Hippocampal formation (tissue), 2 donors: ENCODE measurements around the gene ABLIM2.

Experiments used
- DNase-seq, 2 donors: peaks; one replicate each; lab custom pipeline; 2025; lab: John Stamatoyannopoulos, UW

The ABLIM2 gene

GRCh38 chr4:8175686-8176085 lies 17.1 kb upstream of the ABLIM2 start:
- DNase-seq: no peak

GRCh38 chr4:8174970-8175369 lies 16.4 kb upstream of the ABLIM2 start:
- no peak for DNase-seq

DNA sequence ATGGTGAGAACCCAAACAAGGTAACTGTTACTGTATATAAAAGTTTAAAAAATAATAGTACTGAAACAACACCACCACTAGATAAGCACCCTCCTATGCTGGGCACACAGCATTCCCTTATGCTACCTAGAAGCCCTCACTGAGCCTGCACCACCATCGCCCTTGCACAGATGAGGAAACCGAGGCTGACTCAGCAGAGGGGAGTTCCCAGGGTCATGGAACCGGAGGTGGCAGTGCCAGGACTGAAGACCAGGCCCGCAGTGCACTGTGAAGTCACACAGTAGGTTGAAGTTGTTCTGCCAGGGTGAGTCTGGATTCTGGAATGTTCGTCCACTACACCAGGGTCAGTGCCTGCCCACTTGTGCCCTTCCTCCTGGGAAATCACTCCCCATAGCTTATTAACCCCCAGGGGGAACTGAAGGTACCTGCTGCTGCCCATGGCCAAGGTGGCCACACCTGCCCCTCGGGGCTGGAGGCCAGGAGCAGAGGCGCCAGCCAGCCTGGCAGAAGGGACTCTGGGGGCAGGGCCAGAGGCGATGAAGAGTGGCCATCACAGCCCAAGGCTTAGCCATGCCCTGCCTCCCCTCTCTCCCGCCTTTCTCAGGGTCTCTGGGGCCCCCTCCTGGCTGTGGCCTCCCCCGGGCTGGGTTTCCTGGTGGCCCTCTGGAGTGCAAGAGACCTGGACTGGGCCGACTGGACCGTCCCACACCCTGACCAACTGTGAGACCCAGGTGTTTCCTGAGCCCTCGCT lies 15.1 kb upstream of the ABLIM2 start:
- DNase-seq: no peak

GRCh38 chr4:8171984-8172924 lies 13.6 kb upstream of the ABLIM2 start:
- no peak for DNase-seq

DNA sequence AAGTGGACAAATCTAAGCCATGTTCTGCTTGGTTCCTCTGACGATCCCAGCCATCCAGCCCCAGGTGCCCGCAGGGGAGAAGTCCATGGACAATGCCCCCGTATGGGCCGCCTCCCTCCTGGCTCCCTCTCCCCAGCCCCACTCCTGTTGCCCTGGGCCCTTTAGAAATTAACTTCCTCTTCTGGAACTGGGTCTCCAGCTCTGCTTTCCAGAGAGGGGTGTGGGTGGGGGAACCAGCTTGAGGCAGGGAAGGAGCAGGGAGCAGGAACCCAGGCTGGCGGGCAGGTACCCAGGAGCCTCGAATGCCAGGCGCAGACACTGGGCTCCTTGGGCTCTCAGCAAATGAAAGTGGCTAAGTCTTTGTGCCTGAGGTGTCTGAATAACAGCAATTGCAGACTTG lies 12.7 kb upstream of the ABLIM2 start:
- DNase-seq: no peak

DNA sequence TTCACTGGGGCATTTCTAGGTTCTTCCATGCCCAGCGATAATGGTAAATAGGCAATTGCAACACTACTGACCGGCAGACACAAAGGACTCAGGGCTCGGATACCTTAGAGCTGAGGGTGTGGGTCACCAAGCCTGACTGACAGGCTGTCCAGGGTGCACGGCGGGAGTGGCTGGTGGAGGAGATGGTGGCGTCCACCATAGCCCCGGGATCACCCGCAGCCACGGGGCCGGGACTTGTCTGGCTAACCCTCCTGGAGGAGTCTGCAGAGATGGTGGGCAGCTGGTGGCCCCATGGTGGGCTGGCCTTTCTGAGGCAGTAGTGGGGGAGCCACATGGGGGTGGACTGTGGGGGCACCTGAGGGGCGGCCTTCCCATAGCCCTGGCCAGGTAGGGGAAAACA lies 11.7 kb upstream of the ABLIM2 start:
- no peak for DNase-seq

DNA sequence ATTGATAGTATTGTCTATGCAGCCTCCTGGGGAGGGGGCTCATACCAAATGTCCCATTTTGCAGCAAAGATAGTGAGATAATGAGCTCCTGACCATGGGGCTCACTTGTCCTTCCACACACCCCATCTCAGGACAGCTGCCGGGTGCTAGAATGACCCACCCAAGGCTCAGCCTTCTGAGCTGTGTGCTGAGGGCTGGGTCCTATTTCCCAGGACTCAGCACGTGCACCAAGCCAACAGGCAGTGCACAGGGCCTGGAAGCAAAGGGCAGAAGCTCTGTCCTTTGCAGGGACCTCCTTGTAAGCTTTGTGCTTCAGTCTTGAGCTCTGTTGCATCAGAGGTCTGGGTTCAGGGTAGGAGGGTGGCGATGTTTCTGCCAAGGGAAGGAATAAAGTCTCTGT lies 11.2 kb upstream of the ABLIM2 start:
- DNase-seq: no peak

DNA sequence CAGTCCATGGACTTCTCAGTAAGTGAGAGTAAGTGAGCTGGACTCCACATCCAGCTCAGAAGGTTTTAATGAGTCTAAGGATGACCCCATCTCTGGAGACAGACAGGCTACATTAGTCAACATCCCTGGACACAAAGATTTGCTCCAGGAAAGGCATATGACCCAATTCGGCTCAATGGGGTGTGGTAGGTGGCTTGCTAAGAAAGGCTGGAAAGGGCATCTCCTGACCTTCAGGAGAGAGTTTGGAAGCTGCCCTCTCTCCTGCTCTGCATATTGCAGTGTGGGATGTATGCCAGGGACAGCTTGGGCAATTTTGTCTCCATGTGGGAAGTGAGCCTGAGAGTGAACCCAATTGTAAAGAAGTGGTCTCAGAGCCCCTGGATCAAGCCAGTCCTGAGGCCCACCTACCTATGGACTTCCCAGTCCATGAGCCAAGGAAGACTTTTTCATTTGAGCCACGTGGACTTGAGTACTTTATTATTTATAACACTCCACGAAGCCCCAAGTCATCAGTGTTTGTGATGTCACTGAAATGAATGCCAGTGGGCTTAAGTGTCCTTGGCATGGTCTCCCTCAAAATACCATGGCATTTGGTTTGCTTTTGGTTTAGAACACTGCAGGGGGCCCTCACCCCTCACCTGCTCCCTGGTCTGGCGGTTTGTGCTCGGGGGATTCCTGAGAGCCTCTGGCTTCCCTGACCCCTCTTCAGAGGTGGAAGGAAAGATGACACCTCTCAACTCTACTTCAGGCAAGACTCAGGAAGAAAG lies 10.4 kb upstream of the ABLIM2 start:
- DNase-seq: no peak

- no peak for DNase-seq
Observed at GRCh38 chr4:8168232-8168631, 9.6 kb upstream of the ABLIM2 start.

DNA sequence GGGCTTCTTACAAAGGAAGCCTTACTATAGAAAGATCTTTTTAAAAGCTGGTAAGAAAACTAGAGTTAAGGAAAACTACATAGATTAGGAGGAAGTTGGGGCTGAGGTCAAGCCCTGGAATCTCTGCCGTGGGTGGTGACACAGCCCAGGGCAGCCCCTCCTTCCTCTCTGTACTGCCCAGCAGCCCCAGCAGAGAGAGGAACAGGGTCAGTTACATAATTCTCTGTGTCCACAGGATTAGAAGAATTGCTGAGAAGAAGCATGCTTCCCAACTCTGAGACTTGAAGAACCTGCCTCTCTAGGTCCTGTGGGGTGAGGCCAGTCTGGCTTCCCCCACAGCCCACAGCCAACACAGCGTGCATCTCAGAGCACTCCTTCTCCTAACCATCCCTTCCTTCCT lies 9.2 kb upstream of the ABLIM2 start:
- no peak for DNase-seq

DNA sequence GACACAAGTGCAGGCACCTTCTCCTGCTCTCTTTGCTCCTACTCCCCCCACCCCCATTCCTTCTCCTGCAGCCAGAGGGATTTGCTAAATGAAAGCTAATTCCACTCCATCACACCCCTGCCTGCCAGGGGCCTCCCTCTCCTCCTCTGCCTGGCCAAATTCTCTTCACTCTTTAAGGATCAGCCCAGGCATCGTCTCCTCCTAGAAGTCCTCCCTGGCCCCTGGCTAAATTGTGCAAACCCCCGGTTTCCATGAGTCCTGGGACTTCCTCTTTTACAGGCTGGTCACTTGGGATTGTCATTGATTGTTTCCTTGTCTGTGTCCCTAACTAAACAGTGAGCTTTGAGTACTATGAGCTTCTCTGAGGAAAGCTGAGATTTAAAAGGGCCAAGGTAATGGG lies 8.7 kb upstream of the ABLIM2 start:
- no peak for DNase-seq

- no peak for DNase-seq
Observed at GRCh38 chr4:8165374-8165896, 6.8 kb upstream of the ABLIM2 start.

GRCh38 chr4:8164687-8165086 lies 6.1 kb upstream of the ABLIM2 start:
- no peak for DNase-seq

- no peak for DNase-seq
Observed at GRCh38 chr4:8164194-8164565, 5.6 kb upstream of the ABLIM2 start.

DNA sequence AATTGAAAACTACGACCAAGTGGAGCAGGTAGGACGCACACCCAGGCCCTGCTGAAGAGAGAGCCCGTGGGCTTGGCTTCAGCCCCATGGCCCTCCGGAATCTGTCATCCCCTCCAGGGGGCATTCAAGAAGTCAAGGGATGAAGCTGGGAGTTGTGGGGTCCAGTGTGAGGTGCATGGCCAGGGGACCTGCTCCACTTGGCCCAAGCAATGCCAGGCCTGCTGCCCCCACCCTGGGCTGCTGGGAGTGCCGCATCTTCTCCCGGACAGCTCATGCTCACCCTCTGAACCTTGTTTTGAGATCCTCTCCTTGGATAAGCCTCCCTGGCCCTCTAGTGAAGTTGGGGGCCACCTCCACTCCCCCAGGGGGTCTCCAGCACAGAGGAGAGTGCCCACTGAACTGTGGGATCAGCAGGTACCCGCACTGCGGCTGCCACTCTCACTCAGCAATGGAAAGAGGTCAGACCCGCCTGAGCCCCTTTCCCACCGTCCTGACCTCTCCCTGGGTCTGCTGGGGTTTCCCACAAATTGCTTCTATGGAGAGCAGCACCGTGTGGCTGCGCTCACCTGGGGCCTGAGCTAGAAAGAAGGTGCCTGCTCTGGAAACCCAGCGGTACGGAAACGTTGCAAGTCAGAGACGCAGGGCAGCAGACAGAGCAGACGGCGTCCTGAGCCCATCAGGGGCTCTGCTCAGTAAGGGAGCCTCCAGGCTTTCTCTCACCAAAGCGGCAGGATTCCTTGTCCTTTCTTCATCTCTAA lies 5.0 kb upstream of the ABLIM2 start:
- no peak for DNase-seq

DNA sequence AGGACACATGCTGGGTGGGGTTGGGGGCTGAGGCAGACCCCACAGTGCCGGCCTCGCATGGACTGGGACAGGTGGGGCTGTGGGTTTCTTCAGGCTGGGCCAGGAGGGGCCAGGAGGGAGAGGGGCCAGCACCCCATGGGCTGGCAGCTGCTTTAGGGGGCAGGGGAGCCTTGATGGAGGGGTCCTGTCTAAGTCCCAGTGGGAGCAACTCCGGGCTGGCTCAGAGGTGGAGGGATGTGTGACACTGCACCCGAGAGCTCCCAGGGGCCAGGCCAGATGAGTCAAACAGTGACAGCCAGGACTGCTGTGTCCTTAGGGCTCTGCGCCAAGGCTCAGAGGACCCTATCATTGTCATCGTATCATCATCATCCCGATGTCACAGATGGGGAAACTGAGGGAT lies 4.4 kb upstream of the ABLIM2 start:
- no peak for DNase-seq

GRCh38 chr4:8162625-8163024 lies 4.0 kb upstream of the ABLIM2 start:
- no peak for DNase-seq

DNA sequence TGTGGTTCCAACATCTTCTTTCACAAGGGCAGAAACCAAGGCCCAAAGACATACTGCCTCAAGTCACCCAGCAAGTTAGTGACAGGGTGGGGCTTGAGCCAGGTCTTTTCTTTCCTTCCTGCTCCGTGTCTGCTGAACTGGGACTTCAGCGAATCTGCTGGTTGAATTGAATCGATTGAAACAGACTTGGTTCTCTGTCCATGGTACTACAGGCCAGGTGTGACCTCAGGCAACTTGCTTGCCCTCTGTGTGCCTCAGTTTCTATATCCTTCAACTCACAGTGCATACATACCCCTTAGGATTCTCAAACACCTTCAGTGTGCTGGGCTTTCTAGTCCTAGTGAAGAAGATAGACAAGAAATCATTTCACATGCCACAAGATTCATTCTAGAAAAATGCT lies 2.0 kb upstream of the ABLIM2 start:
- DNase-seq: no peak

- DNase-seq: no peak
Observed at GRCh38 chr4:8160233-8160560, 1.6 kb upstream of the ABLIM2 start.

- DNase-seq: no peak
Observed at GRCh38 chr4:8159537-8160232, 1.1 kb upstream of the ABLIM2 start.
